Raji (cell line): Measurements from ENCODE around the gene MICB.

Source experiments
- POLR2A ChIP-seq: IDR thresholded peaks from 2 replicates; pipeline ENCODE4 v1.6.1; 2011; ENCODE audit warnings: low read depth, low read length, control low read depth; ENCODE audit not compliant: insufficient read depth

MICB gene

GRCh38 chr6:31497531-31498476, at the start of gene MICB:
Gene MICB (plus strand): TSS chr6:31498145. CDS start chr6:31498194, 49 bp downstream.
- TF ChIP-seq POLR2A, result peak; percentile 81

GRCh38 chr6:31450751-31451150, 47.2 kb upstream of the MICB start:
- TF ChIP-seq POLR2A, result no peak

GRCh38 chr6:31452859-31453258, 45.1 kb upstream of the MICB start:
- TF ChIP-seq POLR2A, result no peak

- no peak for TF ChIP-seq POLR2A
Observed at GRCh38 chr6:31453259-31453658, 44.7 kb upstream of the MICB start.

DNA sequence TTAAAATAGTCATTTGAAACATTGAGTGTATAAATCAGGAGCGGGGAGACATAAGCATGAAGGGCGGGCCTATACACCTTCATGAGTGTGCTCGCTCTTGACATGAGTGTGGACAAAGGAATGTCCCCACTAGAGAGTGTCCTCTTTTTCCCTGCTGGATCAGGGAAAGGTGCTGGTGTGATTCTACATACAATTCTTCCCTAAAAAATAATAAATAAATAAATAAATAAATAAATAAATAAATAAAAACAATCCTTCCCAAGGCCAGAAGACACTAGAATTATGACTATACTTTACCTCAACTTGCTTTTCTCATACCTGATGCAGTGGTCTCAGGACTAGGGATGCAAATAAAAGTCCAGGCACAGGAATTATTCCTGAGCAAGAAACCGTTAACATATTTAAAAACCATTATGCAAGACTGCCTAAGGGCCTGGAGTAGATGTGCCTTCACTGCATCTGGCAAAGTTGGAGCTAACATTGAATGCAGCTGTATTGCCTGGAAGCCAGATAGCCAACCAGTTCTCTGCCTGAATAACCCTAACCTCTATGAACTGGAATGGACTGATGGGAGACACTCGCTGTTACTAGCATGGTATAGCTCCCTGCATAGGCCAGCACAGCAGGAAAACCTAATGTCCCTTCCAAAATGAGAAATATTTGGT, 37.5 kb upstream of the MICB start:
- TF ChIP-seq POLR2A, result no peak

- TF ChIP-seq POLR2A, result no peak
Observed at GRCh38 chr6:31462026-31462963, 35.6 kb upstream of the MICB start.

- TF ChIP-seq POLR2A, result peak; percentile 70
Observed at GRCh38 chr6:31462964-31463870, 34.7 kb upstream of the MICB start.

GRCh38 chr6:31464252-31465184, 33.4 kb upstream of the MICB start:
- TF ChIP-seq POLR2A, result no peak

DNA sequence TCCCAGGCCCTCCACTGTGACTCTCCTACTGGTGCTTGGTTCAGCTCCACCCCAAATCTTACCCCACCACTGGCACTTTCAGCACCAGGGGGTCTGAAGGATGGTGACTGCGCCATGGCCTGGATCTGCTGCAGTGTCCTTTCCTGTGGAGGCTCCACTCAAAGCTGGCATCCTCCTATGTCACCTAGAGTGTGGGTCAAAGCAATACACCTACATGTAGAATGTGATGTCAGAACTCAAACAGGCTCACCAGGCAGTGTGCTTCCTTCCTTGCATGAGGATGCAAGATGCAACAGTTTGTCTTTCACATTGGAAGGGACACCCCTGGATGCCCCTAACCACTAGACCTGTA, 32.8 kb upstream of the MICB start:
- TF ChIP-seq POLR2A, result no peak

GRCh38 chr6:31465718-31466117, 32.2 kb upstream of the MICB start:
- TF ChIP-seq POLR2A, result no peak

- TF ChIP-seq POLR2A, result no peak
Observed at GRCh38 chr6:31466466-31466865, 31.5 kb upstream of the MICB start.

DNA sequence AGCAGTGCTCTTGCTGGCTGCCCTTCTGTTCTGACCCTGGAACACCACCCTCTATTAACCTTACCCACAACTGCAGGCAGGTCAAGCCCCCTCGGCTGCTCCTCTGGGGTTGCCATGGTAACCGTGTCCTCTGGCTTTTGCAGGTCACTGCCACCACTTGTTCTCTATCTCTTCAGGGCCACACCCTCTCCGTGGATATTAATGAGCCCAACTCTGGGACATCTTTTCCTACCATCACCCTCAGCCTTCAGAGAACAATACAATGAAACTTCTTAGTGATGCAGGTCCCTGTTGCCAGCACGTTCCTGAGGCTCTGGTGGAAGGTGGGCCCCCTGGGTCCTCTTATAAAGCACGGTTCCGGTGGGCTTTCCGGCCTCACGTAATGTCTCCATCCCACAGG, 30.8 kb upstream of the MICB start:
- TF ChIP-seq POLR2A, result no peak

DNA sequence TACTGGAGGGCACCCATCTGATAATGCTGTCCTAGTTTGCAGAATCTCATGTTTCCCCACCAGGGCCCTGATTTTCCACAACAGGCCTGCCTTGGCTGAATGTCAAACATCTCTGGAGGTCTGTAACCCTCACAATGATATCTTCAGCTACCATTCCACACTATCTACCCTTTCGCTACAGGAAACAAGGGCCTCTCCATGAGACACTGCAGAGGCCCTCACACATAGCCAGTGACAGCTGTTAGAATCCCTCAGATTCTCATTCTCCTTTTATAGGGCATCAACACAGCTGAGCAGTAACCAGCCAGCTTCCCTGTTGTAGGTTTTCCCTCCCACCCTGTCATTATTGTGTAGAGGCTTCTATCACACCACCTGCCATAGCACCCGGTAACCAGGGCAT, 29.6 kb upstream of the MICB start:
- no peak for TF ChIP-seq POLR2A

- TF ChIP-seq POLR2A, result no peak
Observed at GRCh38 chr6:31470801-31471200, 27.1 kb upstream of the MICB start.

GRCh38 chr6:31471711-31472110, 26.2 kb upstream of the MICB start:
- no peak for TF ChIP-seq POLR2A
